SK-N-SH (cell line): Measurements from ENCODE around the gene CD79A. TPM values are rescaled to one million over a fixed set of nuclear protein-coding genes. Genes with fewer than 3 reads are reported as not detected.

ENCODE experiments used
- CTCF ChIA-PET: fragments of 300-600, 350-600 bp; formaldehyde crosslinking; extraction: SDS; loops from one replicate; lab custom pipeline; 2021; lab: Yijun Ruan, JAX
- POLR2A ChIA-PET: fragments of 350-600 bp; sonication (Branson Sonifier 250); formaldehyde crosslinking; extraction: SDS; loops from one replicate; lab custom pipeline; 2020; ENCODE audit warnings: antibody characterized with exemption, inconsistent platforms; lab: Yijun Ruan, JAX
- DNase-seq: peaks from one replicate; pipeline ENCODE4 v3.0.0; 2012
- H2AFZ ChIP-seq: fragments of 200-600 bp; sonication (generic); 2 replicates; pipeline ENCODE4 v1.8.1; 2016; ENCODE audit warnings: antibody characterized with exemption, mild to moderate bottlenecking, low read depth
- H3F3A ChIP-seq: fragments of 200-600 bp; sonication (generic); replicated peaks from 2 replicates; pipeline ENCODE3; 2016; ENCODE audit warnings: antibody characterized with exemption, mild to moderate bottlenecking; ENCODE audit not compliant: insufficient read depth
- H3K27ac ChIP-seq, 2 experiments: fragments of 200-500 bp in 1 of 2; fragments of 200-600 bp in 1 of 2; sonication (Bioruptor generic) in 1 of 2; sonication (generic), shearing (Covaris generic) in 1 of 2; 2 replicates each; pipeline versions ENCODE4 v1.5.1 to v1.6.1; 2014 to 2016; ENCODE audit warnings: low read depth in 2 of 2, inconsistent platforms in 1 of 2, low read length in 1 of 2, mild to moderate bottlenecking in 1 of 2, mixed read lengths in 1 of 2
- H3K27me3 ChIP-seq: fragments of 200-600 bp; sonication (generic), shearing (Covaris generic); 2 replicates; pipeline ENCODE4 v1.6.1; 2016; ENCODE audit warnings: mixed run types; ENCODE audit not compliant: insufficient read depth
- H3K36me3 ChIP-seq, 2 experiments: fragments of 200-500 bp in 1 of 2; fragments of 200-600 bp in 1 of 2; sonication (Bioruptor generic) in 1 of 2; sonication (generic) in 1 of 2; replicated peaks in 1 of 2; 2 replicates each; pipeline versions ENCODE3 to v1.5.1; 2014 to 2016; ENCODE audit warnings: low read length in 1 of 2, mild to moderate bottlenecking in 1 of 2; ENCODE audit not compliant: insufficient read depth in 2 of 2, control insufficient read depth in 1 of 2
- H3K4me1 ChIP-seq, 2 experiments: fragments of 200-500 bp in 1 of 2; fragments of 200-600 bp in 1 of 2; sonication (Bioruptor generic) in 1 of 2; sonication (generic), shearing (Covaris generic) in 1 of 2; 2 replicates each; pipeline versions ENCODE4 v1.5.1 to v1.6.1; 2014 to 2016; ENCODE audit warnings: low read depth in 1 of 2, low read length in 1 of 2, mixed run types in 1 of 2; ENCODE audit not compliant: insufficient read depth in 2 of 2, control insufficient read depth in 1 of 2
- H3K4me2 ChIP-seq: fragments of 200-600 bp; sonication (generic), shearing (Covaris generic); 2 replicates; pipeline ENCODE4 v1.6.1; 2017; ENCODE audit warnings: mixed run types
- H3K4me3 ChIP-seq, 2 experiments: fragments of 200-500 bp in 1 of 2; fragments of 200-600 bp in 1 of 2; sonication (Bioruptor generic) in 1 of 2; sonication (generic), shearing (Covaris generic) in 1 of 2; 2 replicates each; pipeline versions ENCODE4 v1.5.1 to v1.8.1; 2014 to 2016; ENCODE audit warnings: low read depth in 2 of 2, inconsistent platforms in 1 of 2, low read length in 1 of 2, mild to moderate bottlenecking in 1 of 2, mixed read lengths in 1 of 2, moderate library complexity in 1 of 2
- H3K79me2 ChIP-seq: fragments of 200-600 bp; sonication (generic); 2 replicates; pipeline ENCODE4 v1.8.1; 2017; ENCODE audit warnings: mild to moderate bottlenecking; ENCODE audit not compliant: insufficient read depth
- H3K9ac ChIP-seq: fragments of 200-600 bp; sonication (generic); 2 replicates; pipeline ENCODE4 v1.6.1; 2017; ENCODE audit warnings: mixed run types
- H3K9me2 ChIP-seq: fragments of 200-600 bp; sonication (generic); 2 replicates; pipeline ENCODE4 v1.6.1; 2017; ENCODE audit warnings: mixed run types
- H3K9me3 ChIP-seq: fragments of 200-600 bp; sonication (generic); 2 replicates; pipeline ENCODE4 v1.6.1; 2017; ENCODE audit warnings: mixed run types, mild to moderate bottlenecking, moderate library complexity
- H4K20me1 ChIP-seq: fragments of 200-600 bp; sonication (generic); 2 replicates; pipeline ENCODE4 v1.6.1; 2017; ENCODE audit warnings: mild to moderate bottlenecking, mixed run types; ENCODE audit not compliant: insufficient read depth
- CHD2 ChIP-seq: fragments of 150-350 bp; IDR thresholded peaks from 2 replicates; pipeline ENCODE4 v1.6.1; 2018; ENCODE audit warnings: low read length; ENCODE audit not compliant: partially characterized antibody
- CTCF ChIP-seq: fragments of 200-600 bp; sonication (generic); IDR thresholded peaks from 2 replicates; pipeline ENCODE4 v1.6.1; 2017; ENCODE audit warnings: antibody characterized with exemption, mild to moderate bottlenecking, moderate library complexity
- ELF1 ChIP-seq: IDR thresholded peaks from 2 replicates; pipeline ENCODE4 v1.4.0; 2012
- GABPA ChIP-seq: IDR thresholded peaks from 2 replicates; pipeline ENCODE4 v1.4.0; 2012; ENCODE audit warnings: low read depth, mild to moderate bottlenecking
- MEF2A ChIP-seq: IDR thresholded peaks from 2 replicates; pipeline ENCODE4 v1.4.0; 2012; ENCODE audit warnings: low read depth, borderline replicate concordance
- NRF1 ChIP-seq: IDR thresholded peaks from 2 replicates; pipeline ENCODE4 v1.6.1; 2012; ENCODE audit warnings: low read depth, mild to moderate bottlenecking, low read length
- PBX3 ChIP-seq: IDR thresholded peaks from 2 replicates; pipeline ENCODE4; 2012
- RCOR1 ChIP-seq: fragments of 150-350 bp; IDR thresholded peaks from 2 replicates; pipeline ENCODE4 v1.6.1; 2017; ENCODE audit warnings: antibody characterized with exemption, low read length
- RXRA ChIP-seq: IDR thresholded peaks from 2 replicates; pipeline ENCODE4 v1.4.0; 2012; ENCODE audit warnings: low read depth, mild to moderate bottlenecking, borderline replicate concordance
- SIN3A ChIP-seq: IDR thresholded peaks from 2 replicates; pipeline ENCODE4 v1.6.1; 2012; ENCODE audit warnings: low read depth, mild to moderate bottlenecking, low read length, moderate library complexity, borderline replicate concordance
- SMC3 ChIP-seq: IDR thresholded peaks from 2 replicates; pipeline ENCODE4 v1.6.1; 2012; ENCODE audit warnings: low read depth, low read length, improper control_type of control experiment
- TAF1 ChIP-seq: IDR thresholded peaks from 2 replicates; pipeline ENCODE4 v1.6.1; 2012; ENCODE audit warnings: low read depth, mild to moderate bottlenecking, low read length, moderate library complexity, borderline replicate concordance
- TEAD4 ChIP-seq: IDR thresholded peaks from 2 replicates; pipeline ENCODE4 v1.4.0; 2012; ENCODE audit warnings: mild to moderate bottlenecking, borderline replicate concordance; ENCODE audit not compliant: insufficient read depth
- USF1 ChIP-seq: IDR thresholded peaks from 2 replicates; pipeline ENCODE4 v1.4.0; 2012; ENCODE audit warnings: low read depth, borderline replicate concordance
- YY1 ChIP-seq: IDR thresholded peaks from 2 replicates; pipeline ENCODE4 v1.4.0; 2012; ENCODE audit warnings: low read depth, mild to moderate bottlenecking
- ZBTB33 ChIP-seq: IDR thresholded peaks from 2 replicates; pipeline ENCODE4 v1.4.0; 2012; ENCODE audit warnings: low read depth, borderline replicate concordance
- WGBS: methylation state at CpG from one replicate; pipeline ENCODE4 v1.1.6; 2017; ENCODE audit warnings: low lambda C conversion rate; 5-methylcytosine and 5-hydroxymethylcytosine counted together
- polyA plus RNA-seq, 3 experiments: library from polyadenylated mRNA; depleted of rRNA; stranded (reverse); fragments of >200 nt; gene quantifications; 2 replicates each; pipeline ENCODE4 v1.2.3, GENCODE V29; 2012

CD79A gene
- polyA plus RNA-seq, 1 of the 3 experiments (the other 2 are of a cell fraction), result 0.20 TPM

GRCh38 chr19:41860419-41861115 is 16.5 kb upstream of the CD79A start (continued):
- TF ChIP-seq CTCF (no peak), YY1 (no peak), RXRA (no peak), NRF1 (no peak), TAF1 (no peak), SMC3 (no peak)
- TF ChIP-seq, all 33 proteins: peak for 0

- peaks cover 62% of the 10 kb centered on the region for H3K79me2 ChIP-seq
- H3K9me2 ChIP-seq, result no peaks in the 10 kb centered on the region
- no peak for DNase-seq
- H3K27me3 ChIP-seq, result peaks cover 4% of the 10 kb centered on the region; the same call in 1 of the 2 replicates
- POLR2A ChIA-PET, result interaction anchor here (0.7 to 2.1 kb wide), 4 partner anchors 9 to 96 kb away, joined by 3 to 13 read pairs (median 6); no protein-coding TSS in a partner anchor
- H3K27ac ChIP-seq, result peak overlapping the region; percentile 97 to 99; a peak in 3 of 4 replicates
- TF ChIP-seq SIN3A, result 0 out of 2 replicates have a peak, but pooled peaks have one; percentile 16
- TF ChIP-seq RCOR1, result no peak
- 22% methylated on average over 9 of the region's 9 CpGs for WGBS
- peaks cover 26% of the 10 kb centered on the region for H3F3A ChIP-seq
- peaks cover 51% of the 10 kb centered on the region for H4K20me1 ChIP-seq
- CTCF ChIA-PET, result interaction anchor here (1.3 to 3.1 kb wide), 5 partner anchors 12 to 96 kb away, joined by 4 to 21 read pairs (median 9); partner anchors contain the start of genes ARHGEF1 and RABAC1
- H3K4me1 ChIP-seq, result peaks cover 40 to 42% of the 10 kb centered on the region in 2 experiments
- H3K4me3 ChIP-seq, result peak overlapping the region; percentile 83 to 93
- H3K4me2 ChIP-seq, result peak overlapping the region; percentile 88
- H3K36me3 ChIP-seq, result peaks cover 46 to 57% of the 10 kb centered on the region in 2 experiments
- H3K9ac ChIP-seq, result peak overlapping the region; percentile 98
- H3K9me3 ChIP-seq, result no peaks in the 10 kb centered on the region
- H2AFZ ChIP-seq, result no peak overlapping the region
Measured at GRCh38 chr19:41861116-41861768, 15.8 kb upstream of the CD79A start.

- peak overlapping the region; percentile 98 for H3K9ac ChIP-seq
- H4K20me1 ChIP-seq, result peaks cover 57% of the 10 kb centered on the region
- no peaks in the 10 kb centered on the region for H3K9me2 ChIP-seq
- no peaks in the 10 kb centered on the region for H3K9me3 ChIP-seq
- peak overlapping the region; percentile 88 for H3K4me2 ChIP-seq
- no peak overlapping the region for H3K27ac ChIP-seq
- 70% methylated on average over 9 of the region's 9 CpGs for WGBS
- ChIA-PET CTCF (interaction anchor here (0.8 to 4.5 kb wide), 5 partner anchors 11 to 246 kb away, joined by 3 to 34 read pairs (median 9); partner anchors contain the start of gene ARHGEF1), POLR2A (interaction anchor here (0.6 kb wide), 1 partner anchor 126 kb away, joined by 3 read pairs; no protein-coding TSS in a partner anchor)
- H3K36me3 ChIP-seq, result peaks cover 49 to 63% of the 10 kb centered on the region in 2 experiments
- H3K4me1 ChIP-seq, result peaks cover 41 to 42% of the 10 kb centered on the region in 2 experiments
- DNase-seq, result no peak
- no peaks in the 10 kb centered on the region for H3K27me3 ChIP-seq
- H3K79me2 ChIP-seq, result peaks cover 68% of the 10 kb centered on the region
- H3K4me3 ChIP-seq, result peak overlapping the region; percentile 83 to 93
- no peak overlapping the region for H2AFZ ChIP-seq
- peaks cover 30% of the 10 kb centered on the region for H3F3A ChIP-seq
- no peak for TF ChIP-seq TEAD4
- TF ChIP-seq ELF1, result no peak
- no peak for TF ChIP-seq GABPA
- no peak for TF ChIP-seq YY1
- TF ChIP-seq CHD2, result no peak
- TF ChIP-seq ZBTB33, result no peak
- TF ChIP-seq NRF1, result no peak
- no peak for TF ChIP-seq USF1
- no peak for TF ChIP-seq PBX3
- TF ChIP-seq RXRA, result no peak
- TF ChIP-seq MEF2A, result no peak
Measured at GRCh38 chr19:41861846-41862245, 15.2 kb upstream of the CD79A start.
